GM19025 (cell line): ENCODE measurements around the gene PEX16.

Source experiments
- ATAC-seq: cut with Tn5 transposase; IDR thresholded peaks from one replicate; pipeline ENCODE4 v1.9.1; 2021; ENCODE audit warnings: mild to moderate bottlenecking, low read depth, moderate library complexity; ENCODE audit not compliant: unreplicated experiment

Gene PEX16

GRCh38 chr11:45917623-45918330, at the start of gene PEX16:
TSS of gene PEX16 (minus strand) at chr11:45917877. CDS start at chr11:45917811, 66 bp downstream.
- peak; percentile 86 for ATAC-seq

GRCh38 chr11:45964911-45965389, 47.3 kb upstream of the PEX16 start:
- ATAC-seq = peak; percentile 67

GRCh38 chr11:45961751-45962240, 44.1 kb upstream of the PEX16 start:
- ATAC-seq = no peak

- ATAC-seq = no peak
These were observed 42.9 kb upstream of the PEX16 start for GRCh38 chr11:45960387-45961095.

- no peak for ATAC-seq
These were observed 42.2 kb upstream of the PEX16 start for GRCh38 chr11:45959851-45960250.

- no peak for ATAC-seq
These were observed 32.3 kb upstream of the PEX16 start for GRCh38 chr11:45949992-45950407.

- no peak for ATAC-seq
These were observed 30.7 kb upstream of the PEX16 start for GRCh38 chr11:45948356-45948755.

GRCh38 chr11:45947885-45948284, 30.2 kb upstream of the PEX16 start:
- no peak for ATAC-seq

- no peak for ATAC-seq
These were observed 27.8 kb upstream of the PEX16 start for GRCh38 chr11:45945397-45945999.

GRCh38 chr11:45942381-45942780, 24.7 kb upstream of the PEX16 start:
- no peak for ATAC-seq

GRCh38 chr11:45941285-45941684, 23.6 kb upstream of the PEX16 start:
- no peak for ATAC-seq

- no peak for ATAC-seq
These were observed 22.2 kb upstream of the PEX16 start for GRCh38 chr11:45939836-45940235.

- no peak for ATAC-seq
These were observed 20.2 kb upstream of the PEX16 start for GRCh38 chr11:45937916-45938315.

- no peak for ATAC-seq
These were observed 18.9 kb upstream of the PEX16 start for GRCh38 chr11:45936511-45937054.

- ATAC-seq = no peak
These were observed 17.8 kb upstream of the PEX16 start for GRCh38 chr11:45935349-45936064.

- no peak for ATAC-seq
These were observed 17.1 kb upstream of the PEX16 start for GRCh38 chr11:45934580-45935318.

GRCh38 chr11:45933846-45934579, 16.3 kb upstream of the PEX16 start:
- no peak for ATAC-seq

GRCh38 chr11:45933131-45933831, 15.6 kb upstream of the PEX16 start:
- no peak for ATAC-seq
